GM21447 (cell line): ENCODE measurements around the gene FRAS1.
"Not testable (repeated sequence)": the region's sequence is repeated elsewhere in the genome, so short reads cannot be mapped to it uniquely, and the experiment has no call there.

ENCODE experiments used
- ATAC-seq: cut with Tn5 transposase; IDR thresholded peaks from one replicate; pipeline ENCODE4 v1.9.1; 2021; ENCODE audit not compliant: unreplicated experiment

Gene FRAS1

GRCh38 chr4:78418406-78418805 lies 361.3 kb downstream of the FRAS1 start:
- no peak for ATAC-seq

GRCh38 chr4:78423790-78424189 lies 366.7 kb downstream of the FRAS1 start:
- no peak for ATAC-seq

- no peak for ATAC-seq
Measured at GRCh38 chr4:78424461-78424860, 367.3 kb downstream of the FRAS1 start.

GRCh38 chr4:78426972-78427371 lies 369.8 kb downstream of the FRAS1 start:
- ATAC-seq = no peak

- ATAC-seq = no peak
Measured at GRCh38 chr4:78428996-78429395, 371.9 kb downstream of the FRAS1 start.

- ATAC-seq = no peak
Measured at GRCh38 chr4:78432896-78433295, 375.8 kb downstream of the FRAS1 start.

- ATAC-seq = no peak
Measured at GRCh38 chr4:78437608-78438088, 380.5 kb downstream of the FRAS1 start.

- ATAC-seq = no peak
Measured at GRCh38 chr4:78439328-78439727, 382.2 kb downstream of the FRAS1 start.

- ATAC-seq = no peak
Measured at GRCh38 chr4:78441756-78442155, 384.6 kb downstream of the FRAS1 start.

GRCh38 chr4:78446619-78447018 lies 389.5 kb downstream of the FRAS1 start:
- no peak for ATAC-seq

GRCh38 chr4:78451407-78451806 lies 394.3 kb downstream of the FRAS1 start:
- ATAC-seq = no peak

- no peak for ATAC-seq
Measured at GRCh38 chr4:78454016-78454415, 396.9 kb downstream of the FRAS1 start.

- no peak for ATAC-seq
Measured at GRCh38 chr4:78457751-78458150, 400.6 kb downstream of the FRAS1 start.

GRCh38 chr4:78459327-78459726 lies 402.2 kb downstream of the FRAS1 start:
- ATAC-seq = no peak

GRCh38 chr4:78460368-78460767 lies 403.2 kb downstream of the FRAS1 start:
- no peak for ATAC-seq

- no peak for ATAC-seq
Measured at GRCh38 chr4:78464265-78464664, 407.1 kb downstream of the FRAS1 start.

GRCh38 chr4:78467223-78467622 lies 410.1 kb downstream of the FRAS1 start:
- ATAC-seq = not testable (repeated sequence)

- ATAC-seq = no peak
Measured at GRCh38 chr4:78468272-78468671, 411.1 kb downstream of the FRAS1 start.

GRCh38 chr4:78476108-78476704 lies 419.1 kb downstream of the FRAS1 start:
- ATAC-seq = no peak

- no peak for ATAC-seq
Measured at GRCh38 chr4:78477276-78477675, 420.2 kb downstream of the FRAS1 start.

GRCh38 chr4:78478523-78478922 lies 421.4 kb downstream of the FRAS1 start:
- no peak for ATAC-seq

GRCh38 chr4:78480286-78480685 lies 423.2 kb downstream of the FRAS1 start:
- no peak for ATAC-seq

- no peak for ATAC-seq
Measured at GRCh38 chr4:78481180-78481579, 424.1 kb downstream of the FRAS1 start.
